MCF 10A (cell line): Measurements from ENCODE around the gene CSMD2. TPM values are rescaled to one million over a fixed set of nuclear protein-coding genes. Genes with fewer than 3 reads are reported as not detected.

Experiments
- BruUV-seq: library from RNA; stranded (reverse); fragments of 400-500 nt; replicated peaks from 2 replicates; lab custom pipeline; 2021; lab: Mats Ljungman, UMichigan
- CTCF ChIA-PET: fragments of 300-600 bp; sonication (Branson Sonifier 250); formaldehyde crosslinking; extraction: SDS; loops from one replicate; lab custom pipeline; 2021; ENCODE audit warnings: antibody characterized with exemption, inconsistent platforms; lab: Yijun Ruan, JAX
- POLR2A ChIA-PET: fragments of 300-600, 350-650 bp; sonication (Branson Sonifier 250); formaldehyde crosslinking; extraction: SDS; loops from one replicate; lab custom pipeline; 2020; ENCODE audit warnings: antibody characterized with exemption, inconsistent platforms; lab: Yijun Ruan, JAX
- DNase-seq: peaks from one replicate; pipeline ENCODE4 v3.0.0-alpha.2; 2018; ENCODE audit not compliant: unreplicated experiment
- H3K27ac Mint-ChIP-seq: one replicate; pipeline ENCODE4 v1.8.0; 2022; ENCODE audit warnings: mild to moderate bottlenecking, low read depth, mixed read lengths; ENCODE audit not compliant: unreplicated experiment
- H3K27me3 Mint-ChIP-seq: one replicate; pipeline ENCODE4 v1.8.0; 2022; ENCODE audit warnings: mixed read lengths; ENCODE audit not compliant: insufficient read depth, unreplicated experiment
- H3K36me3 Mint-ChIP-seq: one replicate; pipeline ENCODE4 v1.8.0; 2022; ENCODE audit warnings: mild to moderate bottlenecking, moderate library complexity, mixed read lengths; ENCODE audit not compliant: insufficient read depth, unreplicated experiment
- H3K4me1 Mint-ChIP-seq: one replicate; pipeline ENCODE4 v1.8.0; 2022; ENCODE audit warnings: mixed read lengths; ENCODE audit not compliant: insufficient read depth, unreplicated experiment
- H3K4me3 Mint-ChIP-seq: one replicate; pipeline ENCODE4 v1.8.0; 2022; ENCODE audit warnings: mild to moderate bottlenecking, moderate library complexity, mixed read lengths; ENCODE audit not compliant: unreplicated experiment
- H3K9me3 Mint-ChIP-seq: one replicate; pipeline ENCODE4 v1.8.0; 2022; ENCODE audit warnings: mixed read lengths; ENCODE audit not compliant: unreplicated experiment
- intact Hi-C: fragments of 100-400 bp; cut with micrococcal nuclease; formaldehyde crosslinking; loops from 2 replicates; pipeline ENCODE4 v1.14.1; 2022
- total RNA-seq: library from RNA; stranded (reverse); gene quantifications from 2 replicates; pipeline ENCODE4 v1.2.3, GENCODE V29; 2022
- TF ChIP-seq, protein P1 (sequence below): fragments of 200-600 bp; IDR thresholded peaks from one replicate; pipeline ENCODE4 v1.8.0; 2022; ENCODE audit warnings: antibody characterized with exemption, mild to moderate bottlenecking; ENCODE audit not compliant: unreplicated experiment

Gene CSMD2
- total RNA-seq, 1 experiment from 2014 or later, result not detected

DNA sequence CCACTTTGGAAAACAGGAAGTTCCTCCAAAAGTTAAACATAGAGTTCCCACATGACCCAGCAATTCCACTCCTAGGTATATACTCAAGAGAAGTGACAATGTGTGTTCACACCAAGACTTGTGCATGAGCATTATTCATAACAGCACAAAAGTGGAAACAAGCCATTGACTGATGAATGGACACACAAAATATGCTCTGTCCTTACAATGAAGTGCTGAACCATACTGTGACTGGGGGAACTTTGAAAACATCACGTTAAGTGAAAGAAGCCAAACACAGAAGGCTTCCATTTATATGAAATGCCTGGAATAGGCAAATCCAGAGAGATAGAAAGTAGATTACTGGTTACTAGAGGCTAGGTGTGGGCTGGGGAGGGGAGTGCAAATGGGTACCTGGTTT is 542.3 kb downstream of the CSMD2 start:
- intact Hi-C loops, result no loop called here
- TF ChIP-seq, protein P1, sequence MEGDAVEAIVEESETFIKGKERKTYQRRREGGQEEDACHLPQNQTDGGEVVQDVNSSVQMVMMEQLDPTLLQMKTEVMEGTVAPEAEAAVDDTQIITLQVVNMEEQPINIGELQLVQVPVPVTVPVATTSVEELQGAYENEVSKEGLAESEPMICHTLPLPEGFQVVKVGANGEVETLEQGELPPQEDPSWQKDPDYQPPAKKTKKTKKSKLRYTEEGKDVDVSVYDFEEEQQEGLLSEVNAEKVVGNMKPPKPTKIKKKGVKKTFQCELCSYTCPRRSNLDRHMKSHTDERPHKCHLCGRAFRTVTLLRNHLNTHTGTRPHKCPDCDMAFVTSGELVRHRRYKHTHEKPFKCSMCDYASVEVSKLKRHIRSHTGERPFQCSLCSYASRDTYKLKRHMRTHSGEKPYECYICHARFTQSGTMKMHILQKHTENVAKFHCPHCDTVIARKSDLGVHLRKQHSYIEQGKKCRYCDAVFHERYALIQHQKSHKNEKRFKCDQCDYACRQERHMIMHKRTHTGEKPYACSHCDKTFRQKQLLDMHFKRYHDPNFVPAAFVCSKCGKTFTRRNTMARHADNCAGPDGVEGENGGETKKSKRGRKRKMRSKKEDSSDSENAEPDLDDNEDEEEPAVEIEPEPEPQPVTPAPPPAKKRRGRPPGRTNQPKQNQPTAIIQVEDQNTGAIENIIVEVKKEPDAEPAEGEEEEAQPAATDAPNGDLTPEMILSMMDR, result no peak
- H3K9me3 Mint-ChIP-seq, result no peaks in the 10 kb centered on the region
- H3K36me3 Mint-ChIP-seq, result no peaks in the 10 kb centered on the region
- no peak overlapping the region for H3K4me3 Mint-ChIP-seq
- CTCF ChIA-PET, result interaction anchor here (3.8 kb wide), 1 partner anchor 11 kb away, joined by 22 read pairs; no protein-coding TSS in a partner anchor
- H3K27me3 Mint-ChIP-seq, result peaks cover 56% of the 10 kb centered on the region
- DNase-seq, result no peak
- H3K4me1 Mint-ChIP-seq, result no peaks in the 10 kb centered on the region
- no peak overlapping the region for H3K27ac Mint-ChIP-seq
- no TSS peak for BruUV-seq
- POLR2A ChIA-PET, result no interaction called here

DNA sequence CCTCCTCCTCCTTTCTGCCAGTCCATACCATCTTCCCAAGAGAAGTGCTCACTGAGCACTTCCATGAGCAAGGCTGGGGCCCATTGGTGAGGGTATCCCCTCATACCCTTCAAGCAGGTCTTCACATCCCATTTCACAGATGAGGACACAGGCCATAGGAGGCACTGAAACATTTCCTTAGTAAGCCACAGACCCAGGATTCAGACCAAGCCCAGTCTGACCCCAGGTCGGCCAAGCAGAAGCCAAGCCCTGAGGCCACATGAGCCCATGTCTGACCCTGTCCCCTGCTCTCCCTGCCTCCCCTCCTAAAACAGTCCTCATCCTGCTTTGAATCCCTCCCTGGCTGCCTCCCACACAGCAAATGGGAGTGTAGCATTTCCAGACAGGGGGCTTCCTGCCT is 546.4 kb downstream of the CSMD2 start:
- POLR2A ChIA-PET, result no interaction called here
- Mint-ChIP-seq H3K27me3 (peaks cover 81% of the 10 kb centered on the region), H3K4me3 (no peak overlapping the region), H3K36me3 (no peaks in the 10 kb centered on the region), H3K4me1 (peaks cover 4% of the 10 kb centered on the region), H3K9me3 (no peaks in the 10 kb centered on the region), H3K27ac (no peak overlapping the region)
- DNase-seq, result no peak
- BruUV-seq, result no TSS peak
- CTCF ChIA-PET, result no interaction called here
- TF ChIP-seq, protein P1, result no peak
- intact Hi-C loops, result no loop called here

DNA sequence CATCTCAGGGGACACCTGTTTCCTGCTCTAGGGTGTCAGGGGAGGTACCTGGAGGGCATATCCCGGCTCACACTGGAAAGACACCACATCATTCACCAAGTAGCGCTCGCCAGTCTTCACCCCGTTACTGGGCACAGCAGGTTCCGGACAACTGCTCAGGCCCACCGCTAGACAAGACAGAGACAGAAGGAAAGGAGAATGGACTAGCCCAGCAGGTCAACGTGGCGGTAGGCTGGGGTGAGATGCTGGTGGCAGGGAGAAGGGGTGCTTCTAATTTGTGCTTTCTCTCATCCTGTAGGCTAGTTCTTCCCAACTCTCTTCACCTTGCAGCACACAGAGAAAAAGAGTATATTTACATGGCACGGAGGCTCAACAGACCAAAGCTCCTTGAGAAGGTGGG is 547.6 kb downstream of the CSMD2 start:
- no TSS peak for BruUV-seq
- TF ChIP-seq, protein P1, result no peak
- Mint-ChIP-seq H3K36me3 (no peaks in the 10 kb centered on the region), H3K9me3 (no peaks in the 10 kb centered on the region), H3K4me1 (peaks cover 4% of the 10 kb centered on the region), H3K4me3 (no peak overlapping the region), H3K27ac (no peak overlapping the region), H3K27me3 (peaks cover 85% of the 10 kb centered on the region)
- no peak for DNase-seq
- intact Hi-C loops, result no loop called here
- POLR2A ChIA-PET, result no interaction called here
- CTCF ChIA-PET, result interaction anchor here (0.6 kb wide), 1 partner anchor 291 kb away, joined by 5 read pairs; no protein-coding TSS in a partner anchor

DNA sequence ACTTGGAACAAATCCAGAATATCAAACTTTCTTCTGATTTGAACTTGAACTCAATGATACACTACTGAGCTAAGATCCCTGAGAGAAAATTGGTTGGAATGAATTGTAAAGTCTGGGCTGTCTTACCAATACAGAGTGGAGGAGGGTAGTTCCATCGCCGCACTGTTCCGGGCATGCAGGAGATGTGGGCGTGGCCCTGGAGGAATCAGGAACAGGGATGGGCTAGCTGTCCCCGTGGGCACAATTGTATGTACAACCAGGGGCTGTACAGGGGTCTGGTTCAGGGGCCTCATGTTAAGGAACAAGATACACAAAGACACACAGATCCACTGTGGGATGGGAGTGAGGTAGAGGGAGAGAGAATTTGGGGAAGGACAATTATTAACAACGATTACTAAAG is 548.2 kb downstream of the CSMD2 start:
- ChIA-PET POLR2A (no interaction called here), CTCF (interaction anchor here (0.6 to 1.0 kb wide), 3 partner anchors 29 to 1250 kb away, joined by 3 to 5 read pairs (median 4); no protein-coding TSS in a partner anchor)
- H3K36me3 Mint-ChIP-seq, result no peaks in the 10 kb centered on the region
- peaks cover 85% of the 10 kb centered on the region for H3K27me3 Mint-ChIP-seq
- TF ChIP-seq, protein P1, result no peak
- H3K27ac Mint-ChIP-seq, result no peak overlapping the region
- no peak for DNase-seq
- no TSS peak for BruUV-seq
- intact Hi-C loops, result no loop called here
- H3K9me3 Mint-ChIP-seq, result no peaks in the 10 kb centered on the region
- peaks cover 4% of the 10 kb centered on the region for H3K4me1 Mint-ChIP-seq
- H3K4me3 Mint-ChIP-seq, result no peak overlapping the region
